NCI-H1930 (cell line): ENCODE data around the gene PJA2.
"Not testable (repeated sequence)": the region's sequence is repeated elsewhere in the genome, so short reads cannot be mapped to it uniquely, and the experiment has no call there.

Source experiments
- DNase-seq, 2 experiments: peaks; one replicate each; lab custom pipeline; 2025; lab: John Stamatoyannopoulos, UW

PJA2 gene

GRCh38 chr5:109309326-109310063, 100.3 kb downstream of the PJA2 start:
- DNase-seq: no peak

GRCh38 chr5:109307951-109308350, 101.8 kb downstream of the PJA2 start:
- no peak for DNase-seq

- no peak for DNase-seq
Observed at GRCh38 chr5:109307456-109307855, 102.3 kb downstream of the PJA2 start.

GRCh38 chr5:109305352-109305751, 104.4 kb downstream of the PJA2 start:
- no peak for DNase-seq

DNA sequence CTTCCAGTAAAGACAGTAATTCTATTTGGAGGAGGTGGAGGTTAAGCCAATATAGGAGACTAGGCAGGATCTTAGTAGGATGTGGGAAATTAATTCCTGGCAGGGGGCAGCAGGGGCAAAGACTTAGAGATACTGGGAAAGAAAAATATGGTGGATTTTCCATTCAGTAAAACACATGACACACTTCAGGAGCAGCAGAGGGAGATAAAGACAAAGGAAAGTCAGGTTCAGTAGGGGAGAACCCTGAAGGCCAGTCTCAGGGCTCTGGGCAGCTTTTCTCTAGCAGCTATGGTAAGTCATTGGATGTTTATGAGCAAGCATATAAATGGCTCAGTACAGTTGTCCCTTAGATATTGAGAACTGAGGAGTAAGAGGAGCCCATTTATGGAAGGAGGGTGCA, 105.5 kb downstream of the PJA2 start:
- no peak for DNase-seq

GRCh38 chr5:109300367-109300766, 109.4 kb downstream of the PJA2 start:
- DNase-seq: no peak

DNA sequence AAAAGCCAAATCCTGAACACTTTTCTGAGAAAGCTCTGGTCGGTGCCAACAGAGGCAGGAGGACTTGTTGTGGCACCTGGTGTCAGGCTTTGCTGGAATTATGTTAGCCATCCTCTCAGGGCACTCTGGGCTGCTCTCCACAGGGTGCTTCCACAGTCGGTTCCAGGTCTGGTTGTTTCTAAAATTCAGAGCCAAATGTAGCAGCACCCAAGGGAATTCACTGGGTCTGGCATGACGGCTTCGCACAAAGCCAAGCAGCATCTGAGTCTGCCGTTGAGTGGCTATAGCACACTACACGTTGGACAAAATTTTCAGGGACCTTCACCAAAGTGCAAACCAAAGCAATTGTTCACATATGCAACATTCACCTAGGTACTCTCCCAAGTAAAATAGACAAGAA, 110.2 kb downstream of the PJA2 start:
- DNase-seq: no peak

GRCh38 chr5:109298794-109299193, 111.0 kb downstream of the PJA2 start:
- DNase-seq: no peak

GRCh38 chr5:109297900-109298299, 111.9 kb downstream of the PJA2 start:
- DNase-seq: no peak

GRCh38 chr5:109291090-109291489, 118.7 kb downstream of the PJA2 start:
- DNase-seq: no peak

DNA sequence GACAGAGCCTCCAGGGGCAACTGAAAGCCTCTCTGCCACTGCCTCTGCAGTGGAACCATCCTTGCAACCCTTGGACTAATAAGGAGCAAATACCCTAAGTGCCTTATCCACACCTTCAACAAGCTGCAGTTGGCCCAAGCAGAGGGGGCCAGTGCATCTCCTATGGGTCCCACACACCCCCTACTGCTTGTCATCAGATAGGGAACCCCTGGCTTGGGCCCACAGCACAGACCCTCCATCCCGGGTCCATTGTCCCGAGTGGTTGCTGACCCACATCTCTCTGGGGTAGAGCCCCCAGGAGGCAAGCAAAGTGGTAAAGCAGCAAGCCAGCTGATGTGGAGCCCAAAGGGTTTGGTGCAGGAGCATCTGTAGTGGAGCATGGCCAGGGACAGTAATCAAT, 119.5 kb downstream of the PJA2 start:
- no peak for DNase-seq

DNA sequence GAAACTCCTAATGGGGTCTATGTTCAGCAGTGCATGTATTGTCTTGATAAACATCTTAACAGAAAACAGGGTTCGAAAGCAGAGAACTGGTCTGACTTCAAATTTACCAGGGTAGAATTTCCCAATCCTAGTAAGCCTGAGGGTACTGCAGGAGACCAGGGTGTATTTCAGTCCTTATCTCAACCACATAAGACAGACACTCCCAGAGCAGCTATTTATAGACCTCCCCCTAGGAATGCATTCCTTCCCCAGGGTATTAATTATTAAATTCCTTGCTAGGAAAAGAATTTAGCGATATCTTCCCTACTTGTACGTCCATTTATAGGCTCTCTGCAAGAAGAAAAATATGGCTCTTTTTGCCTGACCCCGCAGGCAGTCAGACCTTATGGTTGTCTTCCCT, 123.1 kb downstream of the PJA2 start:
- not testable (repeated sequence) for DNase-seq
